ENCODE measurements around the gene PJA1. TPM values are rescaled to one million over a fixed set of nuclear protein-coding genes. Genes with fewer than 3 reads are reported as not detected.

PJA1 gene
- total RNA-seq, 1 experiment from 2014 or later = 43.1 TPM

DNA sequence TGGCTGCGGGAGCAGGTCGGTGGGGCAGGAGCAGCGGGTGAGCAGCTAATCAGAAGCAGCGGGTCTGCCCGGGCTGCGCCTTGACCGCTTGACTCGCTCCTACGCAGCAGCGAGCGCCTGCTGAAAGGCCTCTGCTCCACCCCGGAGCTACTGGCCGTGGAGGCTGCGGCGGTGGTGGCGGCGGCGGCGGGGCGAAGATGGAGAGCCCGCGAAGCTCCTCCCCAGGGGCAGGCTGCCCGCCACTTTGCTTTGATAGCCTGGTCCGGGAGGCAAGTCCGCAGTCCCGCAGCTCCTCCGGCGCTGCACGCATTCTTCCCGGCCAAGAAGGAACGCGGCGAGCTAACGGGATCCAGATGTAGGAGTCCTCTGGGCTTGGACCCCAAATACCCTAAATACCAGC, 36.7 kb downstream of the PJA1 start (continued):
- TF ChIP-seq ZNF532 (CRISPR knock-in tag; IDR thresholded peaks at IDR 0.05; ENCODE audit: borderline replicate concordance) (no peak), AR (CRISPR knock-in tag; IDR thresholded peaks at IDR 0.05) (no peak), GABPB1 (CRISPR knock-in tag; IDR thresholded peaks at IDR 0.05) (no peak)
- TF ChIP-seq, protein P1, sequence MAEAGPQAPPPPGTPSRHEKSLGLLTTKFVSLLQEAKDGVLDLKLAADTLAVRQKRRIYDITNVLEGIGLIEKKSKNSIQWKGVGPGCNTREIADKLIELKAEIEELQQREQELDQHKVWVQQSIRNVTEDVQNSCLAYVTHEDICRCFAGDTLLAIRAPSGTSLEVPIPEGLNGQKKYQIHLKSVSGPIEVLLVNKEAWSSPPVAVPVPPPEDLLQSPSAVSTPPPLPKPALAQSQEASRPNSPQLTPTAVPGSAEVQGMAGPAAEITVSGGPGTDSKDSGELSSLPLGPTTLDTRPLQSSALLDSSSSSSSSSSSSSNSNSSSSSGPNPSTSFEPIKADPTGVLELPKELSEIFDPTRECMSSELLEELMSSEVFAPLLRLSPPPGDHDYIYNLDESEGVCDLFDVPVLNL (CRISPR knock-in tag; IDR thresholded peaks at IDR 0.05; ENCODE audit: borderline replicate concordance, low read depth) = no peak

DNA sequence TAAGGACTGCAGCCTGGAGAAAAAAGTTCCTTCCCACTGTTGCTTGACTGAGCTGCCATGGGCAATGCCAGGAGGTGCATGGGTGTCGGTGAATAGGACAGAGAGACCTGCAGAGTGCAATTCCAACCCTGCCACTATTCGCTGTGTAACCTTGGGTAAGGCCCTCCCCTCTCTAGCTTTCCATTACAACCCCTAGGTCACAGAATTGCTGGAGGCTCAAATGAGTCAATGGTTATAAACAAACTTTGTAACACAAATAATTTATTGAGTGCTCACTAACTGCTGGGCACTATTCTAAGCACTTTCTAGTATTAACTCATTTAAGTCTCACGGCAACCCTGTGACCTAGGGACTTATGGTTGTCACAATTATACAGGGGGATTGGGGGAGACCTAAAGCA, 37.8 kb downstream of the PJA1 start:
- CTCF ChIA-PET = interaction anchor here (0.7 to 2.5 kb wide), 5 partner anchors 10 to 300 kb away, joined by 3 to 15 read pairs (median 4); no protein-coding TSS in a partner anchor
- no peak for ATAC-seq
- H3K9me3 Mint-ChIP-seq = no peaks in the 10 kb centered on the region
- POLR2A ChIA-PET = no interaction called here
- no peak overlapping the region for H3K27ac Mint-ChIP-seq
- TF ChIP-seq, protein P2, sequence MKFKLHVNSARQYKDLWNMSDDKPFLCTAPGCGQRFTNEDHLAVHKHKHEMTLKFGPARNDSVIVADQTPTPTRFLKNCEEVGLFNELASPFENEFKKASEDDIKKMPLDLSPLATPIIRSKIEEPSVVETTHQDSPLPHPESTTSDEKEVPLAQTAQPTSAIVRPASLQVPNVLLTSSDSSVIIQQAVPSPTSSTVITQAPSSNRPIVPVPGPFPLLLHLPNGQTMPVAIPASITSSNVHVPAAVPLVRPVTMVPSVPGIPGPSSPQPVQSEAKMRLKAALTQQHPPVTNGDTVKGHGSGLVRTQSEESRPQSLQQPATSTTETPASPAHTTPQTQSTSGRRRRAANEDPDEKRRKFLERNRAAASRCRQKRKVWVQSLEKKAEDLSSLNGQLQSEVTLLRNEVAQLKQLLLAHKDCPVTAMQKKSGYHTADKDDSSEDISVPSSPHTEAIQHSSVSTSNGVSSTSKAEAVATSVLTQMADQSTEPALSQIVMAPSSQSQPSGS (CRISPR knock-in tag; IDR thresholded peaks at IDR 0.05; ENCODE audit: borderline replicate concordance, low read depth) = no peak
- TF ChIP-seq FOXP1 (CRISPR knock-in tag; IDR thresholded peaks at IDR 0.05; ENCODE audit: borderline replicate concordance) = no peak
- TF ChIP-seq ETV6 (CRISPR knock-in tag; IDR thresholded peaks at IDR 0.05) = no peak
- TF ChIP-seq, protein P3, sequence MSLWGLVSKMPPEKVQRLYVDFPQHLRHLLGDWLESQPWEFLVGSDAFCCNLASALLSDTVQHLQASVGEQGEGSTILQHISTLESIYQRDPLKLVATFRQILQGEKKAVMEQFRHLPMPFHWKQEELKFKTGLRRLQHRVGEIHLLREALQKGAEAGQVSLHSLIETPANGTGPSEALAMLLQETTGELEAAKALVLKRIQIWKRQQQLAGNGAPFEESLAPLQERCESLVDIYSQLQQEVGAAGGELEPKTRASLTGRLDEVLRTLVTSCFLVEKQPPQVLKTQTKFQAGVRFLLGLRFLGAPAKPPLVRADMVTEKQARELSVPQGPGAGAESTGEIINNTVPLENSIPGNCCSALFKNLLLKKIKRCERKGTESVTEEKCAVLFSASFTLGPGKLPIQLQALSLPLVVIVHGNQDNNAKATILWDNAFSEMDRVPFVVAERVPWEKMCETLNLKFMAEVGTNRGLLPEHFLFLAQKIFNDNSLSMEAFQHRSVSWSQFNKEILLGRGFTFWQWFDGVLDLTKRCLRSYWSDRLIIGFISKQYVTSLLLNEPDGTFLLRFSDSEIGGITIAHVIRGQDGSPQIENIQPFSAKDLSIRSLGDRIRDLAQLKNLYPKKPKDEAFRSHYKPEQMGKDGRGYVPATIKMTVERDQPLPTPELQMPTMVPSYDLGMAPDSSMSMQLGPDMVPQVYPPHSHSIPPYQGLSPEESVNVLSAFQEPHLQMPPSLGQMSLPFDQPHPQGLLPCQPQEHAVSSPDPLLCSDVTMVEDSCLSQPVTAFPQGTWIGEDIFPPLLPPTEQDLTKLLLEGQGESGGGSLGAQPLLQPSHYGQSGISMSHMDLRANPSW (CRISPR knock-in tag; conservative IDR thresholded peaks at IDR 0.05; ENCODE audit: low read depth) = no peak
- TF ChIP-seq E2F5 (CRISPR knock-in tag; IDR thresholded peaks at IDR 0.05) = no peak
- no peak for TF ChIP-seq KAT7 (CRISPR knock-in tag; IDR thresholded peaks at IDR 0.05; ENCODE audit: borderline replicate concordance)
- no peak for TF ChIP-seq FOXK1 (CRISPR knock-in tag; IDR thresholded peaks at IDR 0.05)
- H3K4me3 Mint-ChIP-seq = no peak overlapping the region
- H3K4me1 Mint-ChIP-seq = peaks cover 22% of the 10 kb centered on the region
- H3K27me3 Mint-ChIP-seq (ENCODE audit: low read depth) = peaks cover 42% of the 10 kb centered on the region
- no peak for DNase-seq (ENCODE audit: low spot score)
- no peaks in the 10 kb centered on the region for H3K36me3 Mint-ChIP-seq

Data from WTC11 (cell line).